ENCODE results near the gene ROR1. TPM values are rescaled to one million over a fixed set of nuclear protein-coding genes. Genes with fewer than 3 reads are reported as not detected.

Gene ROR1
- total RNA-seq, 1 donor from 2014 or later, result 131 TPM

- TF ChIP-seq, protein P1, sequence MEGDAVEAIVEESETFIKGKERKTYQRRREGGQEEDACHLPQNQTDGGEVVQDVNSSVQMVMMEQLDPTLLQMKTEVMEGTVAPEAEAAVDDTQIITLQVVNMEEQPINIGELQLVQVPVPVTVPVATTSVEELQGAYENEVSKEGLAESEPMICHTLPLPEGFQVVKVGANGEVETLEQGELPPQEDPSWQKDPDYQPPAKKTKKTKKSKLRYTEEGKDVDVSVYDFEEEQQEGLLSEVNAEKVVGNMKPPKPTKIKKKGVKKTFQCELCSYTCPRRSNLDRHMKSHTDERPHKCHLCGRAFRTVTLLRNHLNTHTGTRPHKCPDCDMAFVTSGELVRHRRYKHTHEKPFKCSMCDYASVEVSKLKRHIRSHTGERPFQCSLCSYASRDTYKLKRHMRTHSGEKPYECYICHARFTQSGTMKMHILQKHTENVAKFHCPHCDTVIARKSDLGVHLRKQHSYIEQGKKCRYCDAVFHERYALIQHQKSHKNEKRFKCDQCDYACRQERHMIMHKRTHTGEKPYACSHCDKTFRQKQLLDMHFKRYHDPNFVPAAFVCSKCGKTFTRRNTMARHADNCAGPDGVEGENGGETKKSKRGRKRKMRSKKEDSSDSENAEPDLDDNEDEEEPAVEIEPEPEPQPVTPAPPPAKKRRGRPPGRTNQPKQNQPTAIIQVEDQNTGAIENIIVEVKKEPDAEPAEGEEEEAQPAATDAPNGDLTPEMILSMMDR (IDR thresholded peaks at IDR 0.05), result no peak
- H3K4me1 Mint-ChIP-seq (ENCODE audit: low read depth), result peaks cover 93% of the 10 kb centered on the region
- H3K4me3 Mint-ChIP-seq (ENCODE audit: unreplicated experiment), result no peak overlapping the region
- no peaks in the 10 kb centered on the region for H3K27me3 Mint-ChIP-seq (ENCODE audit: low read depth)
- H3K9me3 Mint-ChIP-seq (ENCODE audit: low read depth), result no peaks in the 10 kb centered on the region
- peak overlapping the region; percentile 62 for H3K27ac Mint-ChIP-seq (ENCODE audit: unreplicated experiment)
- no peak for DNase-seq (ENCODE audit: low spot score)
- peaks cover 2% of the 10 kb centered on the region for H3K36me3 Mint-ChIP-seq (ENCODE audit: low read depth)
Observed at GRCh38 chr1:63847308-63847910, 73.6 kb downstream of the ROR1 start.

DNA sequence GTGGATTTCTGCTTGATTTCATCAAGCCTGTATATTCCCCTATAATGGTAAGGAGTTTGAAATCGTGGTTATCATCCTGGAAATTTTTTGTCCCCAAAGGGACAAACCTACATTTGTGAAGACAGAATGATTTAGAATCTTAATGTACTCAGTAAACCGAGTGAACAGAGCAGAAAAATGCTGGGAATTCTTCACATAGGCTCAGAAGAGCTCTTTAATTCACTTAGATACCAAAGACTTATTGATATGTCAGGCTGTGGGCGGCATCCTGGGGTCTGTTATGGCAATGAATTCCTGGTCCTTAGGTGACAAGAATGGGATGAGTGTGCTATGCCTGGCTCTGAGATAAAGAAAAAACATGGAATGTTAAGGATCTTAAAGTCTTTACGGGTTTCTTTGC, 74.9 kb downstream of the ROR1 start:
- Mint-ChIP-seq H3K27ac (ENCODE audit: unreplicated experiment) (peak overlapping the region; percentile 69), H3K4me1 (ENCODE audit: low read depth) (peaks cover 91% of the 10 kb centered on the region), H3K36me3 (ENCODE audit: low read depth) (peaks cover 2% of the 10 kb centered on the region), H3K9me3 (ENCODE audit: low read depth) (no peaks in the 10 kb centered on the region), H3K27me3 (ENCODE audit: low read depth) (no peaks in the 10 kb centered on the region), H3K4me3 (ENCODE audit: unreplicated experiment) (no peak overlapping the region)
- no peak for DNase-seq (ENCODE audit: low spot score)
- TF ChIP-seq, protein P1 (IDR thresholded peaks at IDR 0.05), result no peak

- H3K27me3 Mint-ChIP-seq (ENCODE audit: low read depth), result no peaks in the 10 kb centered on the region
- H3K9me3 Mint-ChIP-seq (ENCODE audit: low read depth), result no peaks in the 10 kb centered on the region
- no peak overlapping the region for H3K4me3 Mint-ChIP-seq (ENCODE audit: unreplicated experiment)
- TF ChIP-seq, protein P1 (IDR thresholded peaks at IDR 0.05), result no peak
- no peak for DNase-seq (ENCODE audit: low spot score)
- peaks cover 2% of the 10 kb centered on the region for H3K36me3 Mint-ChIP-seq (ENCODE audit: low read depth)
- peaks cover 91% of the 10 kb centered on the region for H3K4me1 Mint-ChIP-seq (ENCODE audit: low read depth)
- peak overlapping the region; percentile 69 for H3K27ac Mint-ChIP-seq (ENCODE audit: unreplicated experiment)
Observed at GRCh38 chr1:63849149-63849548, 75.3 kb downstream of the ROR1 start.

GRCh38 chr1:63854091-63854490, 80.3 kb downstream of the ROR1 start:
- Mint-ChIP-seq H3K9me3 (ENCODE audit: low read depth) (no peaks in the 10 kb centered on the region), H3K27me3 (ENCODE audit: low read depth) (no peaks in the 10 kb centered on the region), H3K36me3 (ENCODE audit: low read depth) (peaks cover 12% of the 10 kb centered on the region), H3K4me3 (ENCODE audit: unreplicated experiment) (no peak overlapping the region), H3K27ac (ENCODE audit: unreplicated experiment) (no peak overlapping the region), H3K4me1 (ENCODE audit: low read depth) (peaks cover 85% of the 10 kb centered on the region)
- no peak for DNase-seq (ENCODE audit: low spot score)
- TF ChIP-seq, protein P1 (IDR thresholded peaks at IDR 0.05), result no peak

DNA sequence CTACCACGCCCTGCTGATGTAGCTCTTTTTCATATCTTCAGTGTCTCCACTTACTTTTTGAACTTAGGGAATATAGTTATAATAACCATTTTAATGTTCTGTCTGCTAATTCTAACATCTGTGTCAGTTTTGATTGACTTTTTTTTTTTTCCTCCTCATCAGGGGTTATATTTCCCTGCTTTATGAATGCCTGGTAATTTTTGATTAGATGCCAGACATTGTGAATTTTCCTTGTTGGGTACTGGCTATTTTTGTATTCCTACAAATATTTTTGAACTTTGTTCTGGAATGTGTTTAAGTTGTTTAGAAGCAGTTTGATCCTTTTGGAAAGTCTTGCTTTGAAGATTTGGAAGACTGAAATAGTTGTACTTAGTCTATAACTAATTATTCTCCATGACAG, 82.1 kb downstream of the ROR1 start:
- H3K4me3 Mint-ChIP-seq (ENCODE audit: unreplicated experiment), result no peak overlapping the region
- H3K4me1 Mint-ChIP-seq (ENCODE audit: low read depth), result peaks cover 85% of the 10 kb centered on the region
- peaks cover 12% of the 10 kb centered on the region for H3K36me3 Mint-ChIP-seq (ENCODE audit: low read depth)
- no peaks in the 10 kb centered on the region for H3K27me3 Mint-ChIP-seq (ENCODE audit: low read depth)
- TF ChIP-seq, protein P1 (IDR thresholded peaks at IDR 0.05), result no peak
- DNase-seq (ENCODE audit: low spot score), result no peak
- peak overlapping the region; percentile 53 for H3K27ac Mint-ChIP-seq (ENCODE audit: unreplicated experiment)
- no peaks in the 10 kb centered on the region for H3K9me3 Mint-ChIP-seq (ENCODE audit: low read depth)
